Measurements from ENCODE around the gene RXRG. TPM values are rescaled to one million over a fixed set of nuclear protein-coding genes. Genes with fewer than 3 reads are reported as not detected.
A peak's percentile ranks its signal among the peaks of the same experiment; 100 is the strongest.

The RXRG gene
- total RNA-seq, 6 donors from 2014 or later = 2.3 to 6.1 (median 3.4) TPM; not detected in 2

- TF ChIP-seq EP300 (IDR thresholded peaks at IDR 0.05) = no peak
- H3K27ac ChIP-seq = no peak overlapping the region
- no peaks in the 10 kb centered on the region for H3K27me3 ChIP-seq
- peak in 1 of 2 donors; percentile 43 for DNase-seq
- 40 to 49% methylated on average over 1 to 6 of the region's 6 CpGs for WGBS, 2 donors
- H3K36me3 ChIP-seq = no peaks in the 10 kb centered on the region
- H3K4me3 ChIP-seq = no peak overlapping the region
- H3K9me3 ChIP-seq = no peaks in the 10 kb centered on the region
- peaks cover 0 to 4% (median 4%) of the 10 kb centered on the region in 4 donors for H3K4me1 ChIP-seq
- ATAC-seq (ENCODE audit: low FRiP score in 2 of 2) = peak in 1 of 2 donors; percentile 88
These were observed 80.3 kb downstream of the RXRG start for GRCh38 chr1:165364568-165365133.

DNA sequence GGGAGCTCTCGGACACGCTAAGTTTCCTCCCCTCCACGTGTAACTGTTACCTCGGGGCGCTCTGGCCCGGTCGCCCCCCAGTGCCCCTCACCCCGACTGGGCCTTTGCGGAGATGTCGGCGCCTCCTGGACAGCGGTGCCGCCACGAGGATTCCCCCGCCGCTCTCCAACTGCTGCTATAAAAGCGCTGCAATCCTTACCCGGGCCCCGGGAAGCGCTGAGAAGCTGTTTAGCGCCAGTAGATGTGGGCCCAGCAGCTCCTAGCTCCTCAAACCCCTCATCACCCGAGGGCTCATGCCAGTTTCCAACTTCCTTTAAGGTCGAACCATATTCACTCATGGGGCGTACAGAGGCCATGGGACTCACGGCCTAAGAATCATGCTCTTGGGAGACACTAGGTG, 88.0 kb downstream of the RXRG start:
- TF ChIP-seq POLR2AphosphoS5 (IDR thresholded peaks at IDR 0.05) (no peak), CTCF (IDR thresholded peaks at IDR 0.05) (no peak), EP300 (IDR thresholded peaks at IDR 0.05) (no peak)
- WGBS, 2 donors = 16 to 49% methylated on average over 3 to 20 of the region's 25 CpGs

GRCh38 chr1:165355977-165356811, 88.7 kb downstream of the RXRG start, which contains the start of gene LMX1A:
Gene LMX1A, minus strand, starts transcription at chr1:165356715. Its CDS starts 1,156 bp downstream, at chr1:165355559.
- Histone ChIP-seq H3K36me3 (no peaks in the 10 kb centered on the region), H3K9me3 (no peaks in the 10 kb centered on the region), H3K27ac (no peak within 1 kb of the TSS), H3K27me3 (peaks cover 4 to 54% (median 34%) of the 10 kb centered on the region in 4 donors), H3K4me3 (peak within 1 kb of the TSS in 3 of 4 donors; percentile 26 to 47 (median 40)), H3K4me1 (peaks cover 27 to 50% (median 38%) of the 10 kb centered on the region in 4 donors)
- peak in 1 of 2 donors; percentile 77 for ATAC-seq (ENCODE audit: low FRiP score in 2 of 2)
- peak in 1 of 2 donors; percentile 84 for DNase-seq
- WGBS, 2 donors = 3 to 8% methylated on average over 11 to 69 of the region's 88 CpGs
- TF ChIP-seq EP300 (IDR thresholded peaks at IDR 0.05) (no peak), POLR2AphosphoS5 (IDR thresholded peaks at IDR 0.05) (no peak), CTCF (IDR thresholded peaks at IDR 0.05) (no peak), POLR2A (IDR thresholded peaks at IDR 0.05) (no peak)

More for the DNA sequence above, 88.0 kb downstream of the RXRG start:
- H3K27me3 ChIP-seq = peaks cover 4 to 51% (median 32%) of the 10 kb centered on the region in 4 donors
- H3K27ac ChIP-seq = no peak overlapping the region
- peaks cover 27 to 48% (median 37%) of the 10 kb centered on the region in 4 donors for H3K4me1 ChIP-seq
- no peaks in the 10 kb centered on the region for H3K36me3 ChIP-seq
- ATAC-seq (ENCODE audit: low FRiP score in 2 of 2) = no peak
- peak overlapping the region in 2 of 4 donors; percentile 40 to 47 for H3K4me3 ChIP-seq
- H3K9me3 ChIP-seq = no peaks in the 10 kb centered on the region
- DNase-seq = no peak

DNA sequence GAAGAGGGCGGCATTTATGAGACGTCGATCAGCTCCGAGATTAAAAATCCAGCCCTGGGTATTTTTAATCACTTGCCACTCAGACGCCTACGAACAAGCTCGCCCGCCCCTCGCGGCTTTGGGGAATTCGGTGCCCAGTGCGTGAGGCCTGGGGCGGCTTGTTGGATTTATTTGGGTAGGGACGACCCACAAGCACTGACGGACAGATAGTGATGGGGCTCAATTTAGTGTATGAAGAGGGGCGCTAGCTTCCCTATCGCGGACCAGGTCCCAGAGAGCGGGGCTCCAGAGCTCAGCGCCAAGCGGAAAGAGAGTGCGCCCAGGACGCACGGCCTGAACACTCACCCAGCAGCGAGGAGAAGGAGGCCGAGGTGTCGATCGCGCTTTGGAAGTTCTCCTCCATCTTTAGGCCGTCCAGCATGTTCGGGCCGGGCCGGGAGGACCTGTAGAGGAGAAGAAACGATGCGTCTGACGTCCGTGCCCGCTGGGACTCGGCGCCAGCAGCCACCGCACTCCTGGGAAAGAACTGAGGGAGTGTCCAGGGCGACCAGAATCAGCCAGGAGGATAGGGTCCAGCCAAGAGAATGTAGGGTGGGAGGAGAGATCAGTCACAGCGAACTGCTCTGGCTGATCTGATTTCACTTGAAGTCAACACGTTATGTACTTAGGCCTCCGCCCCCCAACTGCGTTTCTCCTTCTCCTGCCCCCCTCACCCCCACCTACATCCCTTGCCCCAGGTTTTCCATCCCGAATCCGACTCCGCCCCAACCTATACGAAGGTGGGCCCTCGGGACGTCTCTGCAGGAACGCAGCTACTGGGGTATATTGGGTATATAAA, 89.6 kb downstream of the RXRG start:
- DNase-seq (peak in 1 of 2 donors; percentile 57), ATAC-seq (ENCODE audit: low FRiP score in 2 of 2) (no peak)
- peaks cover 4 to 58% (median 34%) of the 10 kb centered on the region in 4 donors for H3K27me3 ChIP-seq

More for the DNA sequence above, 89.6 kb downstream of the RXRG start:
- TF ChIP-seq POLR2AphosphoS5 (IDR thresholded peaks at IDR 0.05) = no peak
- no peak for TF ChIP-seq POLR2A (IDR thresholded peaks at IDR 0.05)
- no peak for TF ChIP-seq CTCF (IDR thresholded peaks at IDR 0.05)
- no peak for TF ChIP-seq EP300 (IDR thresholded peaks at IDR 0.05)
- Histone ChIP-seq H3K9me3 (no peaks in the 10 kb centered on the region), H3K4me1 (peaks cover 27 to 50% (median 38%) of the 10 kb centered on the region in 4 donors), H3K36me3 (no peaks in the 10 kb centered on the region), H3K27ac (no peak overlapping the region), H3K4me3 (peak overlapping the region in 3 of 4 donors; percentile 26 to 47 (median 40))
- 5 to 7% methylated on average over 20 to 53 of the region's 53 CpGs for WGBS, 2 donors
